Measurements from ENCODE around the gene FGF14.
"Not testable (repeated sequence)": the region's sequence is repeated elsewhere in the genome, so short reads cannot be mapped to it uniquely, and the experiment has no call there.

FGF14 gene

GRCh38 chr13:102136735-102137296 lies 265.0 kb downstream of the FGF14 start:
- no peak for DNase-seq (ENCODE audit: low spot score)

- DNase-seq (ENCODE audit: low spot score): no peak
Observed at GRCh38 chr13:102132777-102133295, 269.0 kb downstream of the FGF14 start.

GRCh38 chr13:102131246-102131645 lies 270.6 kb downstream of the FGF14 start:
- no peak for DNase-seq (ENCODE audit: low spot score)

- DNase-seq (ENCODE audit: low spot score): no peak
Observed at GRCh38 chr13:102128216-102128810, 273.5 kb downstream of the FGF14 start.

GRCh38 chr13:102127153-102127552 lies 274.7 kb downstream of the FGF14 start:
- no peak for DNase-seq (ENCODE audit: low spot score)

GRCh38 chr13:102122147-102122546 lies 279.7 kb downstream of the FGF14 start:
- DNase-seq (ENCODE audit: low spot score): no peak

- DNase-seq (ENCODE audit: low spot score): no peak
Observed at GRCh38 chr13:102117175-102117831, 284.5 kb downstream of the FGF14 start.

GRCh38 chr13:102103469-102103868 lies 298.4 kb downstream of the FGF14 start:
- DNase-seq (ENCODE audit: low spot score): no peak

- DNase-seq (ENCODE audit: low spot score): no peak
Observed at GRCh38 chr13:102100234-102100633, 301.6 kb downstream of the FGF14 start.

- no peak for DNase-seq (ENCODE audit: low spot score)
Observed at GRCh38 chr13:102097708-102098107, 304.1 kb downstream of the FGF14 start.

- not testable (repeated sequence) for DNase-seq (ENCODE audit: low spot score)
Observed at GRCh38 chr13:102093288-102093687, 308.6 kb downstream of the FGF14 start.

- DNase-seq (ENCODE audit: low spot score): no peak
Observed at GRCh38 chr13:102091231-102091630, 310.6 kb downstream of the FGF14 start.

GRCh38 chr13:102090532-102090931 lies 311.3 kb downstream of the FGF14 start:
- DNase-seq (ENCODE audit: low spot score): no peak

GRCh38 chr13:102089722-102090121 lies 312.1 kb downstream of the FGF14 start:
- DNase-seq (ENCODE audit: low spot score): no peak

GRCh38 chr13:102089177-102089576 lies 312.7 kb downstream of the FGF14 start:
- DNase-seq (ENCODE audit: low spot score): no peak

- no peak for DNase-seq (ENCODE audit: low spot score)
Observed at GRCh38 chr13:102073251-102073650, 328.6 kb downstream of the FGF14 start.

GRCh38 chr13:102071711-102072110 lies 330.1 kb downstream of the FGF14 start:
- DNase-seq (ENCODE audit: low spot score): no peak

GRCh38 chr13:102068323-102068722 lies 333.5 kb downstream of the FGF14 start:
- not testable (repeated sequence) for DNase-seq (ENCODE audit: low spot score)

GRCh38 chr13:102055090-102055779 lies 346.6 kb downstream of the FGF14 start:
- DNase-seq (ENCODE audit: low spot score): no peak

- DNase-seq (ENCODE audit: low spot score): no peak
Observed at GRCh38 chr13:102049853-102050252, 352.0 kb downstream of the FGF14 start.

GRCh38 chr13:102045731-102046130 lies 356.1 kb downstream of the FGF14 start:
- DNase-seq (ENCODE audit: low spot score): no peak

GRCh38 chr13:102042746-102043145 lies 359.1 kb downstream of the FGF14 start:
- DNase-seq (ENCODE audit: low spot score): no peak

- no peak for DNase-seq (ENCODE audit: low spot score)
Observed at GRCh38 chr13:102041544-102041943, 360.3 kb downstream of the FGF14 start.
